Stomach (tissue), 4 donors: Measurements from ENCODE around the gene GGCX.

Experiments
- EP300 ChIP-seq: sonication (generic); formaldehyde crosslinking; IDR thresholded peaks from one replicate; pipeline ENCODE4 v1.6.1; 2017; ENCODE audit warnings: antibody characterized with exemption
- POLR2A ChIP-seq, 4 donors: fragments of 450-650 bp; IDR thresholded peaks; one replicate each; pipeline ENCODE4 v1.6.1; 2016; ENCODE audit warnings: antibody characterized with exemption in 4 of 4, control low read depth in 2 of 4, mild to moderate bottlenecking in 1 of 4, moderate library complexity in 1 of 4
- POLR2AphosphoS5 ChIP-seq, 3 donors: sonication (generic); formaldehyde crosslinking; IDR thresholded peaks; one replicate each; pipeline ENCODE4 v1.6.1; 2016; ENCODE audit warnings: antibody characterized with exemption in 3 of 3
- TF ChIP-seq, protein P1 (sequence below), 7 experiments: fragments of 450-650 bp in 4 of 7; fragments of 200-600 bp in 3 of 7; sonication (generic) in 3 of 7; IDR thresholded peaks; one replicate each; pipeline ENCODE4 v1.5.1; 2016 to 2019; ENCODE audit warnings: antibody characterized with exemption in 7 of 7, control low read depth in 2 of 7, mild to moderate bottlenecking in 1 of 7

DNA sequence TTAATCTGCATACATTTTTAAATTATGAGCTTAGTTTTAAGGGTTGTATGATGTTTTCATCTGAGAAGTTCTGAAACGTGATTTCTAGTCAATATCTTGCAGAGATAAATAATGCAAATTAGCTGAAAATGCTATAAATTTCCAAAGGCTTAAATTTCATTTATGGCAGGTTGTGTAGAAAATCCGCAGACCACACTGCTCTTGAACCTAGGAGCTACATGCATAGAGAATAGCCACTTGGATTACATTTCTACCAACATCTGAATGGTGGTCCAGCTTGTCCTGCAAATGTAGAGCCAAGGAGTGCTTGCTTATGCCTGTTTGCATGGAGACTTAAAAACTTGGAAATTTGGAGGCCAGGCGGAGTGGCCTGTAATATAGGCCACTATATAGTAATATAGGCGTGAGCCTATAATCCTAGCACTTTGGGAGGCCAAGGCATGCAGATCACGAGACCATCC lies 15.5 kb downstream of the GGCX start:
- TF ChIP-seq EP300 (no peak), POLR2A (IDR thresholded peaks at IDR 0.05) (no peak), POLR2AphosphoS5 (IDR thresholded peaks at IDR 0.05) (peak in 1 of 3 donors; percentile 33)
- TF ChIP-seq, protein P1, sequence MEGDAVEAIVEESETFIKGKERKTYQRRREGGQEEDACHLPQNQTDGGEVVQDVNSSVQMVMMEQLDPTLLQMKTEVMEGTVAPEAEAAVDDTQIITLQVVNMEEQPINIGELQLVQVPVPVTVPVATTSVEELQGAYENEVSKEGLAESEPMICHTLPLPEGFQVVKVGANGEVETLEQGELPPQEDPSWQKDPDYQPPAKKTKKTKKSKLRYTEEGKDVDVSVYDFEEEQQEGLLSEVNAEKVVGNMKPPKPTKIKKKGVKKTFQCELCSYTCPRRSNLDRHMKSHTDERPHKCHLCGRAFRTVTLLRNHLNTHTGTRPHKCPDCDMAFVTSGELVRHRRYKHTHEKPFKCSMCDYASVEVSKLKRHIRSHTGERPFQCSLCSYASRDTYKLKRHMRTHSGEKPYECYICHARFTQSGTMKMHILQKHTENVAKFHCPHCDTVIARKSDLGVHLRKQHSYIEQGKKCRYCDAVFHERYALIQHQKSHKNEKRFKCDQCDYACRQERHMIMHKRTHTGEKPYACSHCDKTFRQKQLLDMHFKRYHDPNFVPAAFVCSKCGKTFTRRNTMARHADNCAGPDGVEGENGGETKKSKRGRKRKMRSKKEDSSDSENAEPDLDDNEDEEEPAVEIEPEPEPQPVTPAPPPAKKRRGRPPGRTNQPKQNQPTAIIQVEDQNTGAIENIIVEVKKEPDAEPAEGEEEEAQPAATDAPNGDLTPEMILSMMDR (IDR thresholded peaks at IDR 0.05): no peak
